Measurements from ENCODE around the gene RAI1.

The RAI1 gene

DNA sequence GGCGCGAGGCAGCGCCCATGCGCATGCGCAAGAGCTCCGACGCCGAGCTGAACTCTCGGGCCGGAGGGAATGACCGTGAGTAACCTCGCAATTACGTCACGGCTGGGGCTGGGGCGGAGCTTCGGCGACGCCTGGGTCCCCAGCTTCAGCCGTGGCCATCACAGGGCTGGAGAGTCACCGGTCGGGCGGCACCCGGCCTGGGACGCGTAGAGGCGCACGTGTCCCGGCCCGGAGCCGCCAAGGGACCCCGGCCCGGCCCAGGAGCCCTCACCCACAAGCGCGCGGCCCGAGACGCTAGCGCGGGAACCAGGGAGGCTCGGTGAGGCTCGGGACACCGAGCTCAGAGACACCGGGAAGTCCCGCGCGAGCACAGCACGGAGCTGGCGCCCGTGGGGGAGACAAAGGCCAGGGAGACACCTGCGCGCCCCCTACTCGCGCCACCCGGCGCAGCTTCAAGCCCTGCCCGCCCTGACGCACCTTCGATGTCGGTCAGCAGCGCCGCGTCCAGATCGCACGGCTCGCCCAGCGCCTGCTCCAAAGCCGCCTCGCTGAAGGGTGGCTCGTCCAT lies 155.1 kb downstream of the RAI1 start:
- DNase-seq = peak; percentile 92

GRCh38 chr17:17836818-17837379 lies 155.6 kb downstream of the RAI1 start, which contains the start of gene SREBF1:
Gene SREBF1 (minus strand): TSS chr17:17836986. CDS start chr17:17836817, 169 bp downstream.
- peak; percentile 51 for DNase-seq

- no peak for DNase-seq
Measured at GRCh38 chr17:17837380-17837821, 156.1 kb downstream of the RAI1 start.

- DNase-seq = no peak
Measured at GRCh38 chr17:17837966-17838962, 157.0 kb downstream of the RAI1 start.

- peak; percentile 77 for DNase-seq
Measured at GRCh38 chr17:17839791-17840707, 158.8 kb downstream of the RAI1 start.

- no peak for DNase-seq
Measured at GRCh38 chr17:17840751-17841591, 159.7 kb downstream of the RAI1 start.

- DNase-seq = no peak
Measured at GRCh38 chr17:17841601-17842025, 160.4 kb downstream of the RAI1 start.

GRCh38 chr17:17842111-17842876 lies 161.0 kb downstream of the RAI1 start:
- no peak for DNase-seq

GRCh38 chr17:17843096-17843495 lies 161.8 kb downstream of the RAI1 start:
- DNase-seq = no peak

DNA sequence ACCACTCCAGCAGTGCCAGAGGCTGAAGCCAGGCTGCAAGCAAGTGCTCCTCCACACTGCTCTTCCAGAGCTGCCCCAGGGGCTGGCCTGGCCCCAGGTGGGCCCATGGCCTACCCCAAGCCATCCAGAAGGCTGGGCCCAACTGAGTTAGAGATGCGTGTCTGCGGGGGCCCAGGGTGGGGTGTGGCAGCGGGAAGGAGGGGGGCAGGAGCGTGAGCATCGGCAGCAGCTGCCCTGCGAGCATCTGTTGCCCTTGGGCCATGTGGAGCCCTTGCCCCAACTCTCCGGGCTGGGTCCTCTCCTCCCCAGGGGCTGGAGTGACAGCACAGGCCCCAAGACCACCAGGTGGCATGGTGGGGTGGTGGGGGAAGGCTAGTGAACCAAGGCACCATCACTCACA lies 162.8 kb downstream of the RAI1 start:
- DNase-seq = no peak

DNA sequence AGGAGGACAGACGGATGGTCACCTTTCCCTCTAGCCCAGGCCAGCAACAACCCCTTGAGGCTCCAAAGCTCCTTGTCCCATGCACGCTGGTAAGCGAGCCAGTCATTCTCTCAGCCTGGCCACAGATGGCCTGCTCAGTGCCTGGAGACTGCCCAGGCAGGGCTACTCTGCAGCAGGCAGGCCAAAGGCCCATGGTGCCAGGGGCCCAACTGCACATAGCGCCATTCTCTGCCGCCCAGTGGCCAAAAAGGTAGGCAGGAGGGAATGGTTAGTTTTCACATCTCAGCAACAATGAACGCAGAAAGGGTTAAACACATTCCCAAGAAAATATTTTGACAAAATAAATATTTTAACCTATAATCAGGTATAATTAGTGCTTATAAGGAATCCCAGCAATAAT lies 163.2 kb downstream of the RAI1 start:
- no peak for DNase-seq

DNA sequence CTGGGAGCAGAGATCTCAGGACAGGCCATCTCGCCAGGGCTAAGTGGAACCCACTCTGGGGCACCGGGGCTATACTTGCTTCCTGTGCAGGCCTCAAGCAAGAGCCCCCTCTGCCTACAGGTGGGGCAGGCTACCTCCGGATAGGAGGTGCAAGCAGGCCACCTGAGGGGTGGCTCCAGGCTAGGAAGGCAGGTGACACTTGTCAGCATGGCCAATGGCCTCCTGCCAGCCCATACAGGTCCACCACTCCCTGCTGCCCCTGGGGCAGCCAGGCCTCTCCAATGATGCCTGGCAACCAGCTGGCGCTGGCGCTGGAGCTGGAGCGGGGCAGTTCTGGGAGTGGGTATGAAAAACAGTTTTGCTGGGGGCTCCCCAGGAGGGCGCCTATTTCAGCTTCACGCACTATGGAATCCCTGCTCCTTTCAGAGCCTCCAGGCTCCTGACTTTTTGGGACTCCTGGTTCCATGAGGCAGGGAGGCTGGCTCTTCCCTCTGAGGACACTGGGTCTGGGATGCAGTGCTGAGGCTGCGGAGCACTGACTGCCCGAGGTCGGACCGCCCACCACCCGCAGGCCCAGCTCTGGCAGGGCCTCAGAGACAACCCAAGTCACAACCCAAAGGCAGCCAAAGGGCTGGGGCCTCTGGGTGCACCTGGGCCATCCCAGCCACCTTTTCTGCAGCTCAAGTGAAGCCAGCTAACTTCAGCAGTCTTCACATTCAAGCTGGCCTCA lies 164.0 kb downstream of the RAI1 start:
- no peak for DNase-seq

GRCh38 chr17:17846003-17846402 lies 164.7 kb downstream of the RAI1 start:
- no peak for DNase-seq

DNA sequence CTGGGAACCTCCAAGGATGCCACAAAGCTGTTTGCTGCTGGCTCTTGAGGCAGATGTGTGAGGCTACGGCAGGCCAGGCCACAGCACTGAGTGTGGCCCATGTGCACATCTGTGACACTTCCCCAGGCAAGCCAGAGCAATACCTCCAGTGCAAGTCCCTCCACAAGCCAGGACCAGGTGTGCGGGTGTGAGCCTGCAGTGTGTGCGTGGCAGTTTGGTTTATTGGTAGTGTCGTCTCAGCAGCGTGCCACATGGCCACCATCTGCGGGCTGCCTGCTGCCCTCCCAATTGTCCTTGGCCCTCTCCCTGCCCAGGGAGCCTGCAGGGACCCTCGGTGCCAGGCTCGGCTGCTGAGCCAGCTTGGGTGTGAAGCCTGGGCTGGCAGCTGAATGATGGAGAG lies 165.4 kb downstream of the RAI1 start:
- no peak for DNase-seq

- DNase-seq = no peak
Measured at GRCh38 chr17:17847118-17847689, 165.9 kb downstream of the RAI1 start.

- DNase-seq = no peak
Measured at GRCh38 chr17:17847726-17848125, 166.5 kb downstream of the RAI1 start.

- DNase-seq = no peak
Measured at GRCh38 chr17:17848311-17849082, 167.2 kb downstream of the RAI1 start.

GRCh38 chr17:17849147-17849820 lies 168.0 kb downstream of the RAI1 start:
- DNase-seq = peak; percentile 42
